Activated CD8-positive, alpha-beta memory T cell treated with anti-CD3 and anti-CD28 coated beads, Interleukin-2, amount 50 U/mL, for 48 hours (primary cell): ENCODE data around the gene SPOCK1.

Source experiments
- DNase-seq: peaks from one replicate; pipeline ENCODE4 v3.0.0-alpha.2; 2020

Gene SPOCK1

GRCh38 chr5:137320056-137321045 lies 178.8 kb downstream of the SPOCK1 start:
- DNase-seq: no peak

GRCh38 chr5:137318027-137318426 lies 181.1 kb downstream of the SPOCK1 start:
- DNase-seq: no peak

- no peak for DNase-seq
These were observed 182.8 kb downstream of the SPOCK1 start for GRCh38 chr5:137316346-137316736.

DNA sequence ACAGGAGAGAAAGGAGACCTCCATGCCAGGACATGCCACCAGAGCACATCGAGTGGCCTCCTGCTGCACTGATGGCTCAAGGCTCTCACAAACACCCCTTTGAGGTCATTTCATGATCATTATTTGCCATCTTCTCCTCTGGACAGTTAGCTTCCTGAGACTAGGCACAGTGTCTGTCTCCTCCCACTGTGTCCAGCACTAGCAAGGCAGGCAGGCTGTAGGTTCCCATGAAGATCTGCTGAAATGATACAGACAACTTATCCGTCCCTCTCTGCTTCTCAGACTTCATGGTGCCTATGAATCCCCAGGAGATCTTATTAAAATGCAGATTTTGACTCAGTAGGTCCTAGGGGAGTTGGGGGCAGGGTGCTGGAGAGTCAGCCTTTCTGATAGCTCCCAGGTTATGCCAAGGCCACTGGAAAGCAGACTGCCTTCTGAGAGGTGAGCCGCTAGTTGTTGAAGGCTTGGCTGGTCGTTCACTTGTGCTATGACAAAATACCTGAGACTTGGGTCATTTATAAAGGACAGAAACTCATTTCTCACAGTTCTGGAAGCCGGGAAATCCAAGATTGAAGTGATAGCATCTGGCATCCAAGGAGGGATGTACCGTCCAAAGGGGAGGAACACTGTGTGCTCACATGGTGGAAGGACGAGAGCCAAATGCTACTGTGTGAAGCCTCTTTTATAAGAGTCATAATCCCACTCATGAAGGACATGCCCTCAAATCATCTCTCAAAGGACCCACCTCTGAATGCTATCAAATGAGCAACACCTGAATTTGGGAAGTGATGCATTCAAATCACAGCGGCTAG lies 183.4 kb downstream of the SPOCK1 start:
- DNase-seq: no peak

GRCh38 chr5:137315109-137315508 lies 184.0 kb downstream of the SPOCK1 start:
- DNase-seq: no peak

DNA sequence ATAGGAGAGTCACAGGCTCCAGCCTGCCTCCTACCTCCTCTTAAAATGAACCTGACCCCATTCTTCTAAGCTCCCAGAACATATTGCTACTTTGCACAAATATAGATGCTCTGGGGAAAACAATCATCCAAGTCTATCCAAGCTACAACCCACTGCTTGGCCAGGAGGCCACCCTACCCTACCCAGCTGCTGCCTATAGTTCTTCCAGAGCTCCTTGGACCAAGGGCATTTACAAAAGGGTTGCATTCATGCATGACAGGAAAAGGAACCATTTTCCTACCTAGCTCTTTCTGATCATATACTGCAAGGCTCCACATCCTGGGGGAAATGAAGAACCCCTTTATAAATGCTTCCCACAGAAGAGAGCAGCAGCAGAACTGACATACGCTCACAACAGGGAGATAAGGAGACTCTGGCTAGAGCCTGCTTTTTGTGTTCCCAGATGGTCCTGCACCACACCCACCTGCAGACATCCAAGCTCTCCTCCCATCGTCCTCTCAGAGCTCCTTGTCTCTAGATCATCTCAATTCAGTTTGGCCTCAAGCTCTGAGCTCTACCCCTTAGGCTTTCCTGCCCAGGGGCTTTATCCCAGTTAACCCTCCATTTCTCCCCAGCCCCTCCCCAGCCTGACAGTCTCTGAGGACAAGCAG lies 185.5 kb downstream of the SPOCK1 start:
- DNase-seq: no peak

GRCh38 chr5:137312011-137312410 lies 187.1 kb downstream of the SPOCK1 start:
- no peak for DNase-seq

GRCh38 chr5:137310051-137310730 lies 188.9 kb downstream of the SPOCK1 start:
- no peak for DNase-seq

- no peak for DNase-seq
These were observed 189.8 kb downstream of the SPOCK1 start for GRCh38 chr5:137309290-137309689.

GRCh38 chr5:137308311-137308710 lies 190.8 kb downstream of the SPOCK1 start:
- no peak for DNase-seq

GRCh38 chr5:137306903-137307302 lies 192.2 kb downstream of the SPOCK1 start:
- no peak for DNase-seq

- no peak for DNase-seq
These were observed 193.0 kb downstream of the SPOCK1 start for GRCh38 chr5:137305971-137306602.

GRCh38 chr5:137304226-137304874 lies 194.8 kb downstream of the SPOCK1 start:
- DNase-seq: no peak

DNA sequence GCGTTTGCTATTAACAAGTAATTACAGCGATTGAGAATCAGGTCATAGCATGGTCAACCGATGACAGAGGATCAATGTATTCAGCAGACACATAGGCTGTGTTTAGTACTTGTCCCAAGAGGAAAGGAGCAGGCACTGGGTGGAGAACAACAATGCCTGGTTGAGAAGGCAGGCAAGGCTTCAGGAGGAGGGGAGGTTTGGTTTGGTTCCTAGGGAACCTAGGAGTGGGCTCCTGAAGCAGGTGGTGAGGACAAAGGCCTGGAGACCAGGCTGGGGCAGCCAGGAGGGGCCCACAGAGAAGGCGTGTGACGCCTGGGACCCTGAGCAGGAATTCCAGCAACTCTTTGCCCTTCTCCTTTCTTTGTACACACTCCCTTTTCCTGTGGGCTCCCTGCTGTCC lies 195.6 kb downstream of the SPOCK1 start:
- DNase-seq: no peak

DNA sequence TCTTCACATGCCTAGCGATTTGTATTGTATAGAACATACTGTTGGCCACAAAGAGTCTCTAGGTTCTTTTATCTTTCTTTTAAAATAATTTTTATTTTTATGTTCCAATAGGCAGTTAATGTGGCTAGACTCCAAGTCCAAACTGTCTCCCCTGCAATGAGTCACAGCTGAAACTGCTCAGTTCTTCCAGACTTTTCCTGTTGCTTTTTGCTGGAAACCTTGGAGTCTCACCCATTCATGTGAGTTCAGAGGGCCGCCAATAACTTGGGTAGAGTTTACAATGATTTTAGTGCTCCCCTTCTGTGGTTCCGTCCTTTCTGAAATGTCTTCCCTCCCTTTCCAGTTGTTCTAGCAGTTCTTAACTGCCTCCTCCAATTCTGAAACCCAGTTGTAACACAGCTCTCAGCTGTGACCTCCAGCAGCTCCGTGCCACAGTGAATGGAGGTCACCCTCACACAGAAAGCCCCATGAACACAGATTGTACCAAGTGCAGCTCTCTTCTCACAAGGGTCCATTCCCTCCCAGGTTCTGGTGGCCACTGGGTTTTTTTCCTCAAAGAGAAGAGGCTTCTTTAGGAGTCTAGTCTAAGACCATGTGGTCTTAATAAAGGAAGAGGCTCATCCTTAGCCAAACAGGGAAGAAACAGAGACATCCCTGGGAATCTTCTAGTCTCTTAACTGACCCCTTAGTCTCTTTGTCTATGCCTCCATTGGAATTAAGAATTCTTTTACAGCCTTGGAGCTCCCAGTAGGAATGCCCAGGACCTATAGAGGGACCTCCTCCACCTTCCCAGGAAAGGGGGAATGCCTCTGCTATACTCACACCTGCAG lies 198.5 kb downstream of the SPOCK1 start:
- no peak for DNase-seq

- no peak for DNase-seq
These were observed 202.8 kb downstream of the SPOCK1 start for GRCh38 chr5:137296213-137296781.

- DNase-seq: no peak
These were observed 204.5 kb downstream of the SPOCK1 start for GRCh38 chr5:137294604-137295003.

DNA sequence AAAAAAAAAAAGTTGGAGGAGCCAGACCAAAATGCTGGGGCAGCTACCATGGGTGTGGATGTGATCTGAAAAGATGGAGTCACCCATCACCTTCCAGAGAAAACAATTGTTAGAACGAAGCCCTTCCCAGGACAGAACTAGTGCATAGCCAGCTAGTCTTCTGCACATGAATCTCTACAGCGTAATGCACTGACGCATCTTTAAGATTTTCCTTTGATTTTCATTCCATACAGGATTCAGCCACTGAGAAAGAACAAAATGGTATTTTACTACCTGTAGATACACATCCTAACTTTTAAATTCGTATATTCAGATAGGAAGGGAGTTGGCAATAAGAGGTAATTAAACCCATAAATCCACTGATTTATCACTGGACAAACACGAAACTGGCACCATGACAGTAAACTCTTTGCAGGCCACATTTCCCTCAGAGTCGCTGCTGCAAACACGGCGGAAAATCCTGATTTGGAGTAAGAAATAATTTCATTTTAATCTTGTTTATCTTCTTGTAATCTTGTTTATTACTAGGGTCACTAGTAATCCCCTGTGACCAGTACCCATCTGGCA lies 206.6 kb downstream of the SPOCK1 start:
- DNase-seq: no peak

DNA sequence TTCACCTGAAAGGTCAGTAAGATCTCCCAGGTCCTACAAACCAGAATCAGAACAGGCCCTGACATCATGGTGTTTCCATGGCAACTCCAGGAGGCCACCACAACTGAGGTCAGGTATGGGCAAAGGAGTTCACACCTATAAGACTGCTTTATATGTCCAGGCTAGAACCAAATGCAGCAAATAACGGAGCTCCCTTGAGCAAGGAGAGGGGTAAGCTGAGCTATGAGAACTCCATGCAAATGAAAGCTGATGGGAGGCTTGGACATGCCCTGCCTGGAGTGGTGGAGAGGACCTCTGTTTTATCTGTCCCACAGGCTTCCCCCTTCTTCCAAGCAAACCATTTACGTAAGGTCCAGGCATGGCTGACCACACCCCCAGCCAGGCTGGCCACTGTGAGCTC lies 207.7 kb downstream of the SPOCK1 start:
- DNase-seq: no peak

DNA sequence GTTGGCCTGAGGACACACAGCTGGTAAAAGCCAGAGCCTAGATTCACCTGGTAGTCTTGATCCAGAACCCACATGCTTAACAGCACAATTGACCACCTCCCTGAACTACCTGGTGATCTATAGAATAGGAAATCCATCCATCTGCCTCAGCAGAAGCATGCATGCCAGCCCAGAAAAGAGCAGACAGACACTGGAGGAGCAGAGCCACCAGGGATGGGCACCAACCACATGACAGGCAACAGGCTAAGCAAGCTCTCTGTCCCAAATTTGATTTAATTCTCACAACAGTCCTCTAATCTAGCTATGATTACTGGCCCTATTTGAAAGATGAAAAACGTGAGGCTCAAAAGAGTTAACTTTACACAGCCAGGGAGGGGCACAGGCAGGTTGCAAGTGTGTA lies 208.1 kb downstream of the SPOCK1 start:
- no peak for DNase-seq
